MCF 10A (cell line): Measurements from ENCODE around the gene PCNX3. TPM values are rescaled to one million over a fixed set of nuclear protein-coding genes. Genes with fewer than 3 reads are reported as not detected.

Experiments
- BruUV-seq: library from RNA; stranded (reverse); fragments of 400-500 nt; replicated peaks from 2 replicates; lab custom pipeline; 2021; lab: Mats Ljungman, UMichigan
- CTCF ChIA-PET: fragments of 300-600 bp; sonication (Branson Sonifier 250); formaldehyde crosslinking; extraction: SDS; loops from one replicate; lab custom pipeline; 2021; ENCODE audit warnings: antibody characterized with exemption, inconsistent platforms; lab: Yijun Ruan, JAX
- POLR2A ChIA-PET: fragments of 300-600, 350-650 bp; sonication (Branson Sonifier 250); formaldehyde crosslinking; extraction: SDS; loops from one replicate; lab custom pipeline; 2020; ENCODE audit warnings: antibody characterized with exemption, inconsistent platforms; lab: Yijun Ruan, JAX
- DNase-seq: peaks from one replicate; pipeline ENCODE4 v3.0.0-alpha.2; 2018; ENCODE audit not compliant: unreplicated experiment
- H3K27ac Mint-ChIP-seq: one replicate; pipeline ENCODE4 v1.8.0; 2022; ENCODE audit warnings: mild to moderate bottlenecking, low read depth, mixed read lengths; ENCODE audit not compliant: unreplicated experiment
- H3K27me3 Mint-ChIP-seq: one replicate; pipeline ENCODE4 v1.8.0; 2022; ENCODE audit warnings: mixed read lengths; ENCODE audit not compliant: insufficient read depth, unreplicated experiment
- H3K36me3 Mint-ChIP-seq: one replicate; pipeline ENCODE4 v1.8.0; 2022; ENCODE audit warnings: mild to moderate bottlenecking, moderate library complexity, mixed read lengths; ENCODE audit not compliant: insufficient read depth, unreplicated experiment
- H3K4me1 Mint-ChIP-seq: one replicate; pipeline ENCODE4 v1.8.0; 2022; ENCODE audit warnings: mixed read lengths; ENCODE audit not compliant: insufficient read depth, unreplicated experiment
- H3K4me3 Mint-ChIP-seq: one replicate; pipeline ENCODE4 v1.8.0; 2022; ENCODE audit warnings: mild to moderate bottlenecking, moderate library complexity, mixed read lengths; ENCODE audit not compliant: unreplicated experiment
- H3K9me3 Mint-ChIP-seq: one replicate; pipeline ENCODE4 v1.8.0; 2022; ENCODE audit warnings: mixed read lengths; ENCODE audit not compliant: unreplicated experiment
- intact Hi-C: fragments of 100-400 bp; cut with micrococcal nuclease; formaldehyde crosslinking; loops from 2 replicates; pipeline ENCODE4 v1.14.1; 2022
- microRNA-seq: library from miRNA; unstranded; fragments of <30 nt; microRNA quantifications from one replicate; pipeline ENCODE4 v1.2.0, GENCODE V29; 2022
- total RNA-seq: library from RNA; stranded (reverse); gene quantifications from 2 replicates; pipeline ENCODE4 v1.2.3, GENCODE V29; 2022
- TF ChIP-seq, protein P1 (sequence below): fragments of 200-600 bp; IDR thresholded peaks from one replicate; pipeline ENCODE4 v1.8.0; 2022; ENCODE audit warnings: antibody characterized with exemption, mild to moderate bottlenecking; ENCODE audit not compliant: unreplicated experiment

Gene PCNX3
- total RNA-seq, 1 experiment from 2014 or later, result 40.9 TPM

DNA sequence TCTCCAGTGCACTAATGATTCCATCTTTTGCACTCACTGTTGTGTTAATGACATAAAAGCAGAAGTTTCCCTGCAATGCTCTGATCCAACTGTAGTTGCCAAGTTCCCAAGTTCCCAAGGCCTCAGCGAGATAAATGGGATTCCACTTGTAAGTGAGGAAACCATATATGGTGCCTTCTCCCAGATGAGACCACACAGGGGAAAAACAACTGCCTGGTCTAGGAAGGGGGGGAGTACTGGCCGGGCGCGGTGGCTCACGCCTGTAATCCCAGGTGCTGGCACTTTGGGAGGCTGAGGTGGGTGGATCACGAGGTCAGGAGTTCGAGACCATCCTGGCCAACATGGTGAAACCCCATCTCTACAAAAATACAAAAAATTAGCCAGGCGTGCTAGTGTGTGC lies 70.4 kb downstream of the PCNX3 start:
- Mint-ChIP-seq H3K36me3 (no peaks in the 10 kb centered on the region), H3K4me1 (no peaks in the 10 kb centered on the region), H3K9me3 (no peaks in the 10 kb centered on the region), H3K4me3 (no peak overlapping the region), H3K27me3 (peaks cover 16% of the 10 kb centered on the region), H3K27ac (no peak overlapping the region)
- DNase-seq, result no peak
- POLR2A ChIA-PET, result interaction anchor here (1.5 kb wide), 1 partner anchor 23 kb away, joined by 5 read pairs; the partner anchor contains the start of gene RELA
- intact Hi-C loops, result no loop called here
- TF ChIP-seq, protein P1, sequence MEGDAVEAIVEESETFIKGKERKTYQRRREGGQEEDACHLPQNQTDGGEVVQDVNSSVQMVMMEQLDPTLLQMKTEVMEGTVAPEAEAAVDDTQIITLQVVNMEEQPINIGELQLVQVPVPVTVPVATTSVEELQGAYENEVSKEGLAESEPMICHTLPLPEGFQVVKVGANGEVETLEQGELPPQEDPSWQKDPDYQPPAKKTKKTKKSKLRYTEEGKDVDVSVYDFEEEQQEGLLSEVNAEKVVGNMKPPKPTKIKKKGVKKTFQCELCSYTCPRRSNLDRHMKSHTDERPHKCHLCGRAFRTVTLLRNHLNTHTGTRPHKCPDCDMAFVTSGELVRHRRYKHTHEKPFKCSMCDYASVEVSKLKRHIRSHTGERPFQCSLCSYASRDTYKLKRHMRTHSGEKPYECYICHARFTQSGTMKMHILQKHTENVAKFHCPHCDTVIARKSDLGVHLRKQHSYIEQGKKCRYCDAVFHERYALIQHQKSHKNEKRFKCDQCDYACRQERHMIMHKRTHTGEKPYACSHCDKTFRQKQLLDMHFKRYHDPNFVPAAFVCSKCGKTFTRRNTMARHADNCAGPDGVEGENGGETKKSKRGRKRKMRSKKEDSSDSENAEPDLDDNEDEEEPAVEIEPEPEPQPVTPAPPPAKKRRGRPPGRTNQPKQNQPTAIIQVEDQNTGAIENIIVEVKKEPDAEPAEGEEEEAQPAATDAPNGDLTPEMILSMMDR, result no peak
- BruUV-seq, result no TSS peak
- CTCF ChIA-PET, result no interaction called here

Small RNA genes lying within 50 kb of the gene (microRNA-seq; reads per million reads assigned to microRNA genes)
- gene MIR4489 (not detected), gene MIR4690 (1.3 reads per million, percentile 3 among the genes with 10 or more reads in this experiment)

Other genes starting within 250 kb of the PCNX3 start
- gene SLC25A45, start 233.1 kb upstream of the PCNX3 start, total RNA-seq, result 3.9 and 4.9 TPM in 2 replicates
- 18.9 and 21.7 TPM in 2 replicates for gene FRMD8, start 229.1 kb upstream of the PCNX3 start, total RNA-seq
- 1,026 and 1,292 TPM in 2 replicates for gene NEAT1, start 193.0 kb upstream of the PCNX3 start, total RNA-seq
- gene MALAT1, start 116.7 kb upstream of the PCNX3 start, total RNA-seq, result 10,851 and 12,068 TPM in 2 replicates
- 70.9 and 75.5 TPM in 2 replicates for gene SCYL1, start 90.7 kb upstream of the PCNX3 start, total RNA-seq
- 10.6 and 11.0 TPM in 2 replicates for gene LTBP3, start 57.4 kb upstream of the PCNX3 start, total RNA-seq
- gene ZNRD2, start 45.3 kb upstream of the PCNX3 start, total RNA-seq, result 65.4 and 68.5 TPM in 2 replicates
- gene FAM89B, start 43.2 kb upstream of the PCNX3 start, total RNA-seq, result 16.7 and 21.6 TPM in 2 replicates
- gene EHBP1L1, start 39.7 kb upstream of the PCNX3 start, total RNA-seq, result 31.3 and 40.6 TPM in 2 replicates
- gene KCNK7, start 20.0 kb upstream of the PCNX3 start, total RNA-seq, result 0.25 TPM in 1 of 2 replicates, not detected in the other
- 35.2 and 39.7 TPM in 2 replicates for gene MAP3K11, start 1.6 kb upstream of the PCNX3 start, total RNA-seq
- gene SIPA1, start 22.3 kb downstream of the PCNX3 start, total RNA-seq, result 4.9 TPM in 2 replicates
- gene RELA, start 47.1 kb downstream of the PCNX3 start, total RNA-seq, result 82.1 and 83.0 TPM in 2 replicates
- gene KAT5, start 96.5 kb downstream of the PCNX3 start, total RNA-seq, result 37.6 and 48.1 TPM in 2 replicates
- 27.4 and 35.7 TPM in 2 replicates for gene RNASEH2C, start 105.0 kb downstream of the PCNX3 start, total RNA-seq
- gene AP5B1, start 165.2 kb downstream of the PCNX3 start, total RNA-seq, result 12.9 and 14.4 TPM in 2 replicates
- gene OVOL1, start 171.3 kb downstream of the PCNX3 start, total RNA-seq, result not detected in 2 replicates
- not detected in 2 replicates for gene SNX32, start 218.2 kb downstream of the PCNX3 start, total RNA-seq
- 589 and 611 TPM in 2 replicates for gene CFL1, start 242.4 kb downstream of the PCNX3 start, total RNA-seq
- 59.0 and 77.6 TPM in 2 replicates for gene MUS81, start 244.7 kb downstream of the PCNX3 start, total RNA-seq